ENCODE data around the gene ISG20L2. TPM values are rescaled to one million over a fixed set of nuclear protein-coding genes. Genes with fewer than 3 reads are reported as not detected.

ISG20L2 gene
- total RNA-seq, 1 experiment from 2014 or later = 41.7 TPM

DNA sequence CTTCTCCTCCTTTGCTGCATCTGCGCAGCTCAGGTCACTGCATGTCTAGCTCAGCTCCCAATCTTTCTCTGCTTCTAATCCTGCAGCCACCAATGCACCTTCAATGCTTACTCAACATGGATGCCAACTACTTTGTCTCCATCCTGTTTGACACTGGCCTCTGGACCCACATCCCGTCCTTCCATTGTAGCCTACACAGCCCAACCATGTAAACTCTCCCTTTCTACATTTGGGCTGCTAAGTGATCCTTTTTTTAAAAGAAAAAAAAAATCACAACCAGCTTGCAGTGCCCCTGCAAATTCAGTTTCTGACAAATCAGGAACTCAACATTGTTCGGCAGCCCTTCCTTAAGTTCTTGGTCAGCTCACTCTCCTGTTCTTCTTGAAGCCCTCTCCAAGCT lies 13.7 kb downstream of the ISG20L2 start:
- TF ChIP-seq POLR2A (IDR thresholded peaks at IDR 0.05; ENCODE audit: borderline replicate concordance, extremely low read depth, insufficient read depth, insufficient read length) (no peak), SIN3A (IDR thresholded peaks at IDR 0.05; ENCODE audit: low read depth) (no peak), YY1 (IDR thresholded peaks at IDR 0.05; ENCODE audit: extremely low read depth, insufficient replicate concordance, low read depth, low read length) (no peak), ZNF274 (IDR thresholded peaks at IDR 0.05; ENCODE audit: low read depth, low read length) (no peak), ZFX (IDR thresholded peaks at IDR 0.05) (no peak)
- TF ChIP-seq, protein P1, sequence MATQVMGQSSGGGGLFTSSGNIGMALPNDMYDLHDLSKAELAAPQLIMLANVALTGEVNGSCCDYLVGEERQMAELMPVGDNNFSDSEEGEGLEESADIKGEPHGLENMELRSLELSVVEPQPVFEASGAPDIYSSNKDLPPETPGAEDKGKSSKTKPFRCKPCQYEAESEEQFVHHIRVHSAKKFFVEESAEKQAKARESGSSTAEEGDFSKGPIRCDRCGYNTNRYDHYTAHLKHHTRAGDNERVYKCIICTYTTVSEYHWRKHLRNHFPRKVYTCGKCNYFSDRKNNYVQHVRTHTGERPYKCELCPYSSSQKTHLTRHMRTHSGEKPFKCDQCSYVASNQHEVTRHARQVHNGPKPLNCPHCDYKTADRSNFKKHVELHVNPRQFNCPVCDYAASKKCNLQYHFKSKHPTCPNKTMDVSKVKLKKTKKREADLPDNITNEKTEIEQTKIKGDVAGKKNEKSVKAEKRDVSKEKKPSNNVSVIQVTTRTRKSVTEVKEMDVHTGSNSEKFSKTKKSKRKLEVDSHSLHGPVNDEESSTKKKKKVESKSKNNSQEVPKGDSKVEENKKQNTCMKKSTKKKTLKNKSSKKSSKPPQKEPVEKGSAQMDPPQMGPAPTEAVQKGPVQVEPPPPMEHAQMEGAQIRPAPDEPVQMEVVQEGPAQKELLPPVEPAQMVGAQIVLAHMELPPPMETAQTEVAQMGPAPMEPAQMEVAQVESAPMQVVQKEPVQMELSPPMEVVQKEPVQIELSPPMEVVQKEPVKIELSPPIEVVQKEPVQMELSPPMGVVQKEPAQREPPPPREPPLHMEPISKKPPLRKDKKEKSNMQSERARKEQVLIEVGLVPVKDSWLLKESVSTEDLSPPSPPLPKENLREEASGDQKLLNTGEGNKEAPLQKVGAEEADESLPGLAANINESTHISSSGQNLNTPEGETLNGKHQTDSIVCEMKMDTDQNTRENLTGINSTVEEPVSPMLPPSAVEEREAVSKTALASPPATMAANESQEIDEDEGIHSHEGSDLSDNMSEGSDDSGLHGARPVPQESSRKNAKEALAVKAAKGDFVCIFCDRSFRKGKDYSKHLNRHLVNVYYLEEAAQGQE (IDR thresholded peaks at IDR 0.05; ENCODE audit: low read depth) = no peak
- TF ChIP-seq, protein P2, sequence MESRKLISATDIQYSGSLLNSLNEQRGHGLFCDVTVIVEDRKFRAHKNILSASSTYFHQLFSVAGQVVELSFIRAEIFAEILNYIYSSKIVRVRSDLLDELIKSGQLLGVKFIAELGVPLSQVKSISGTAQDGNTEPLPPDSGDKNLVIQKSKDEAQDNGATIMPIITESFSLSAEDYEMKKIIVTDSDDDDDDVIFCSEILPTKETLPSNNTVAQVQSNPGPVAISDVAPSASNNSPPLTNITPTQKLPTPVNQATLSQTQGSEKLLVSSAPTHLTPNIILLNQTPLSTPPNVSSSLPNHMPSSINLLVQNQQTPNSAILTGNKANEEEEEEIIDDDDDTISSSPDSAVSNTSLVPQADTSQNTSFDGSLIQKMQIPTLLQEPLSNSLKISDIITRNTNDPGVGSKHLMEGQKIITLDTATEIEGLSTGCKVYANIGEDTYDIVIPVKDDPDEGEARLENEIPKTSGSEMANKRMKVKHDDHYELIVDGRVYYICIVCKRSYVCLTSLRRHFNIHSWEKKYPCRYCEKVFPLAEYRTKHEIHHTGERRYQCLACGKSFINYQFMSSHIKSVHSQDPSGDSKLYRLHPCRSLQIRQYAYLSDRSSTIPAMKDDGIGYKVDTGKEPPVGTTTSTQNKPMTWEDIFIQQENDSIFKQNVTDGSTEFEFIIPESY (IDR thresholded peaks at IDR 0.05; ENCODE audit: extremely low read depth, insufficient replicate concordance, low read length) = no peak
- H3K4me2 ChIP-seq (ENCODE audit: low read length) = no peak overlapping the region
- no peak overlapping the region for H3K9ac ChIP-seq (ENCODE audit: low read length)
- peaks cover 52 to 54% of the 10 kb centered on the region in 2 experiments for H3K4me1 ChIP-seq (ENCODE audit: control insufficient read depth in 1 of 2, insufficient read depth in 2 of 2, low read length in 2 of 2)
- ChIA-PET RAD21 (ENCODE audit: low non-redundant PET in 1 of 2, low total read pairs in 2 of 2, uncharacterized antibody in 2 of 2, unreplicated experiment in 2 of 2) (no interaction called here), CTCF (interaction anchor here (1.9 to 14.7 kb wide), 3 partner anchors 11 to 88 kb away, joined by 6 to 310 read pairs (median 20); no protein-coding TSS in a partner anchor), POLR2A (interaction anchor here (0.7 to 2.3 kb wide), 4 partner anchors 8 to 26 kb away, joined by 3 to 8 read pairs (median 4); partner anchors contain the start of gene CRABP2)
- DNase-seq (ENCODE audit: low read depth, low spot score) (no peak), ATAC-seq (no peak)
- H3K9me2 ChIP-seq (ENCODE audit: insufficient read depth) = no peaks in the 10 kb centered on the region
- intact Hi-C loops (cut with micrococcal nuclease) = no loop called here
- H4K20me1 ChIP-seq (ENCODE audit: insufficient read depth) = no peaks in the 10 kb centered on the region
- 0 out of 2 replicates have a peak, but pooled peaks cover 6% of the 10 kb centered on the region for H3K79me2 ChIP-seq (ENCODE audit: insufficient read depth, low read length)
- H3K36me3 ChIP-seq (ENCODE audit: control insufficient read depth in 1 of 2, insufficient read depth in 2 of 2, low read length in 2 of 2) = no peaks in the 10 kb centered on the region
- no peak overlapping the region for H3K4me3 ChIP-seq (replicated peaks in 1 of 2; ENCODE audit: low read depth in 1 of 2, low read length in 2 of 2)
- H3K9me3 ChIP-seq (ENCODE audit: control insufficient read depth in 1 of 2, insufficient read depth in 1 of 2, low read depth in 1 of 2, low read length in 2 of 2) = no peaks in the 10 kb centered on the region
- no peaks in the 10 kb centered on the region for H3K27me3 ChIP-seq (ENCODE audit: insufficient read depth, low read length)
- no peak overlapping the region for H2AFZ ChIP-seq (ENCODE audit: low read depth, low read length, poor library complexity, severe bottlenecking)
- H3K27ac ChIP-seq (ENCODE audit: low read depth, low read length) = no peak overlapping the region; the same call in 1 of the 2 replicates
- BruUV-seq (replicated peaks) = no TSS peak

Measured in HCT116 (cell line).